SH-SY5Y (cell line): ENCODE data around the gene MRPL17.

Experiments
- GATA2 ChIP-seq: IDR thresholded peaks from 2 replicates; pipeline ENCODE4 v1.6.1; 2011; ENCODE audit warnings: mild to moderate bottlenecking, low read depth, low read length
- GATA3 ChIP-seq: IDR thresholded peaks from 2 replicates; pipeline ENCODE4 v1.6.1; 2011; ENCODE audit warnings: low read depth, mild to moderate bottlenecking, low read length, moderate library complexity

DNA sequence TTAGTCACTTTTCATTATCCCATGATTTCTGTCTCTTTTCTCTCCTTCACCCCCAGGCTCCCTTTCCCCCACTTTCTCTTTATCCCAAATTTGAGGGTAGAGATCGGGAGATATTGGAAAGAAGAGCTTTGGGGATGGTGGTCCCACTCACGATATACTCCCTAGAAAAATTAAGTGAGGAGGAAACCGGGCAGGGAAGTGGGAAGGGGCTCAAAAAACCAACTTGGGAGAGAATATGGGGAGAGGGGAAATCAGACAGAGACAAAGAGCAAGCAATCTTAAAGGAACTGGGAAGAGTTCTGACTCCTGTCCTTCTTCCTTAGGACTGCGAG lies 26.6 kb downstream of the MRPL17 start:
- TF ChIP-seq GATA2 (no peak), GATA3 (no peak)
